ENCODE results near the gene TIAL1.
A peak's percentile ranks its signal among the peaks of the same experiment; 100 is the strongest.

Gene TIAL1

GRCh38 chr10:119526149-119526548, 70.6 kb downstream of the TIAL1 start:
- Histone ChIP-seq H3K4ac (ENCODE audit: low read depth, low read length) (no peak overlapping the region), H3K23ac (ENCODE audit: low read length) (no peak overlapping the region), H3K79me1 (ENCODE audit: low read length) (no peaks in the 10 kb centered on the region), H3K4me2 (ENCODE audit: low read length) (no peak overlapping the region), H2AK5ac (ENCODE audit: low read length) (no peak overlapping the region), H3K79me2 (ENCODE audit: control insufficient read depth, insufficient read depth, low read length, poor library complexity) (no peaks in the 10 kb centered on the region), H2BK120ac (ENCODE audit: insufficient read depth, low read length, poor library complexity) (no peak overlapping the region), H3K18ac (ENCODE audit: low read length) (no peak overlapping the region), H3K27me3 (ENCODE audit: insufficient read depth, low read length) (no peaks in the 10 kb centered on the region), H2AFZ (ENCODE audit: insufficient read depth, low read length, poor library complexity) (no peak overlapping the region), H3K27ac (ENCODE audit: low read depth, low read length) (no peak overlapping the region), H4K8ac (ENCODE audit: low read depth, low read length) (no peak overlapping the region), H3K4me3 (ENCODE audit: low read depth, low read length) (no peak overlapping the region), H2BK5ac (ENCODE audit: low read depth, low read length, poor library complexity) (no peak overlapping the region), H4K12ac (ENCODE audit: low read depth, low read length) (no peak overlapping the region), H3K9me3 (ENCODE audit: insufficient read depth, low read depth, low read length) (peaks cover 2% of the 10 kb centered on the region), H2BK12ac (ENCODE audit: low read length) (no peak overlapping the region), H4K91ac (ENCODE audit: low read depth, low read length) (no peak overlapping the region), H3K36me3 (ENCODE audit: control insufficient read depth in 1 of 2, insufficient read depth in 2 of 2, low read length in 2 of 2) (no peaks in the 10 kb centered on the region), H3K9ac (ENCODE audit: low read length) (no peak overlapping the region), H3K14ac (ENCODE audit: low read length) (no peak overlapping the region), H3K4me1 (ENCODE audit: control insufficient read depth in 1 of 2, insufficient read depth in 2 of 2, low read length in 2 of 2) (peaks cover 5 to 7% of the 10 kb centered on the region in 2 experiments)
- no peak for DNase-seq
- no CpG with 5 or more reads among the region's 1 CpG for WGBS (ENCODE audit: extremely low coverage, insufficient coverage, insufficient read length)

GRCh38 chr10:119525116-119525515, 71.6 kb downstream of the TIAL1 start:
- Histone ChIP-seq H4K8ac (ENCODE audit: low read depth, low read length) (no peak overlapping the region), H4K91ac (ENCODE audit: low read depth, low read length) (no peak overlapping the region), H3K23ac (ENCODE audit: low read length) (no peak overlapping the region), H2BK12ac (ENCODE audit: low read length) (no peak overlapping the region), H3K27me3 (ENCODE audit: insufficient read depth, low read length) (no peaks in the 10 kb centered on the region), H2AK5ac (ENCODE audit: low read length) (no peak overlapping the region), H3K4ac (ENCODE audit: low read depth, low read length) (no peak overlapping the region), H3K9me3 (ENCODE audit: insufficient read depth, low read depth, low read length) (peaks cover 2% of the 10 kb centered on the region), H3K79me2 (ENCODE audit: control insufficient read depth, insufficient read depth, low read length, poor library complexity) (no peaks in the 10 kb centered on the region), H3K4me1 (ENCODE audit: control insufficient read depth in 1 of 2, insufficient read depth in 2 of 2, low read length in 2 of 2) (peaks cover 7% of the 10 kb centered on the region in 2 experiments), H2BK5ac (ENCODE audit: low read depth, low read length, poor library complexity) (no peak overlapping the region), H3K18ac (ENCODE audit: low read length) (no peak overlapping the region), H4K12ac (ENCODE audit: low read depth, low read length) (no peak overlapping the region), H3K36me3 (ENCODE audit: control insufficient read depth in 1 of 2, insufficient read depth in 2 of 2, low read length in 2 of 2) (no peaks in the 10 kb centered on the region), H2AFZ (ENCODE audit: insufficient read depth, low read length, poor library complexity) (no peak overlapping the region), H3K14ac (ENCODE audit: low read length) (no peak overlapping the region), H3K27ac (ENCODE audit: low read depth, low read length) (no peak overlapping the region), H3K79me1 (ENCODE audit: low read length) (no peaks in the 10 kb centered on the region), H3K9ac (ENCODE audit: low read length) (no peak overlapping the region), H3K4me2 (ENCODE audit: low read length) (no peak overlapping the region), H3K4me3 (ENCODE audit: low read depth, low read length) (no peak overlapping the region), H2BK120ac (ENCODE audit: insufficient read depth, low read length, poor library complexity) (no peak overlapping the region)
- peak; percentile 42 to 58 for DNase-seq
- WGBS (ENCODE audit: extremely low coverage, insufficient coverage, insufficient read length), result no CpG with 5 or more reads among the region's 5 CpGs

- peaks cover 2% of the 10 kb centered on the region for H3K9me3 ChIP-seq (ENCODE audit: insufficient read depth, low read depth, low read length)
- no peak overlapping the region for H3K23ac ChIP-seq (ENCODE audit: low read length)
- no peak overlapping the region for H4K12ac ChIP-seq (ENCODE audit: low read depth, low read length)
- no peak overlapping the region for H3K4me3 ChIP-seq (ENCODE audit: low read depth, low read length)
- H3K27me3 ChIP-seq (ENCODE audit: insufficient read depth, low read length), result no peaks in the 10 kb centered on the region
- H2AK5ac ChIP-seq (ENCODE audit: low read length), result no peak overlapping the region
- H2BK5ac ChIP-seq (ENCODE audit: low read depth, low read length, poor library complexity), result no peak overlapping the region
- no peak overlapping the region for H4K8ac ChIP-seq (ENCODE audit: low read depth, low read length)
- no peak overlapping the region for H3K18ac ChIP-seq (ENCODE audit: low read length)
- H4K91ac ChIP-seq (ENCODE audit: low read depth, low read length), result no peak overlapping the region
- H3K79me2 ChIP-seq (ENCODE audit: control insufficient read depth, insufficient read depth, low read length, poor library complexity), result no peaks in the 10 kb centered on the region
- no peaks in the 10 kb centered on the region for H3K79me1 ChIP-seq (ENCODE audit: low read length)
- H3K27ac ChIP-seq (ENCODE audit: low read depth, low read length), result no peak overlapping the region
- DNase-seq, result no peak
- no peak overlapping the region for H2BK120ac ChIP-seq (ENCODE audit: insufficient read depth, low read length, poor library complexity)
- H3K4me2 ChIP-seq (ENCODE audit: low read length), result no peak overlapping the region
- no CpG with 5 or more reads among the region's 13 CpGs for WGBS (ENCODE audit: extremely low coverage, insufficient coverage, insufficient read length)
- no peak overlapping the region for H3K9ac ChIP-seq (ENCODE audit: low read length)
- H3K4ac ChIP-seq (ENCODE audit: low read depth, low read length), result no peak overlapping the region
- no peak overlapping the region for H2AFZ ChIP-seq (ENCODE audit: insufficient read depth, low read length, poor library complexity)
- no peak overlapping the region for H2BK12ac ChIP-seq (ENCODE audit: low read length)
- H3K4me1 ChIP-seq (ENCODE audit: control insufficient read depth in 1 of 2, insufficient read depth in 2 of 2, low read length in 2 of 2), result peaks cover 7 to 9% of the 10 kb centered on the region in 2 experiments
- no peak overlapping the region for H3K14ac ChIP-seq (ENCODE audit: low read length)
- H3K36me3 ChIP-seq (ENCODE audit: control insufficient read depth in 1 of 2, insufficient read depth in 2 of 2, low read length in 2 of 2), result no peaks in the 10 kb centered on the region
Observed at GRCh38 chr10:119524720-119525070, 72.1 kb downstream of the TIAL1 start.

GRCh38 chr10:119523895-119524719, 72.7 kb downstream of the TIAL1 start:
- H3K79me1 ChIP-seq (ENCODE audit: low read length), result no peaks in the 10 kb centered on the region
- H3K9ac ChIP-seq (ENCODE audit: low read length), result no peak overlapping the region
- H3K4me3 ChIP-seq (ENCODE audit: low read depth, low read length), result no peak overlapping the region
- H3K9me3 ChIP-seq (ENCODE audit: insufficient read depth, low read depth, low read length), result peaks cover 2% of the 10 kb centered on the region
- no peak overlapping the region for H4K8ac ChIP-seq (ENCODE audit: low read depth, low read length)
- H3K4me2 ChIP-seq (ENCODE audit: low read length), result no peak overlapping the region
- H3K23ac ChIP-seq (ENCODE audit: low read length), result no peak overlapping the region
- no peak overlapping the region for H4K91ac ChIP-seq (ENCODE audit: low read depth, low read length)
- H2AFZ ChIP-seq (ENCODE audit: insufficient read depth, low read length, poor library complexity), result no peak overlapping the region
- no peak overlapping the region for H3K14ac ChIP-seq (ENCODE audit: low read length)
- peaks cover 11% of the 10 kb centered on the region in 2 experiments for H3K4me1 ChIP-seq (ENCODE audit: control insufficient read depth in 1 of 2, insufficient read depth in 2 of 2, low read length in 2 of 2)
- no peaks in the 10 kb centered on the region for H3K36me3 ChIP-seq (ENCODE audit: control insufficient read depth in 1 of 2, insufficient read depth in 2 of 2, low read length in 2 of 2)
- H2BK12ac ChIP-seq (ENCODE audit: low read length), result no peak overlapping the region
- H2BK5ac ChIP-seq (ENCODE audit: low read depth, low read length, poor library complexity), result no peak overlapping the region
- no peak overlapping the region for H3K27ac ChIP-seq (ENCODE audit: low read depth, low read length)
- H3K27me3 ChIP-seq (ENCODE audit: insufficient read depth, low read length), result no peaks in the 10 kb centered on the region
- H3K4ac ChIP-seq (ENCODE audit: low read depth, low read length), result no peak overlapping the region
- no peaks in the 10 kb centered on the region for H3K79me2 ChIP-seq (ENCODE audit: control insufficient read depth, insufficient read depth, low read length, poor library complexity)
- no peak for DNase-seq
- WGBS (ENCODE audit: extremely low coverage, insufficient coverage, insufficient read length), result no CpG with 5 or more reads among the region's 19 CpGs
- no peak overlapping the region for H2AK5ac ChIP-seq (ENCODE audit: low read length)
- no peak overlapping the region for H3K18ac ChIP-seq (ENCODE audit: low read length)
- no peak overlapping the region for H4K12ac ChIP-seq (ENCODE audit: low read depth, low read length)
- H2BK120ac ChIP-seq (ENCODE audit: insufficient read depth, low read length, poor library complexity), result no peak overlapping the region
